ENCODE data around the gene LTBP1.
"Not testable (repeated sequence)": the region's sequence is repeated elsewhere in the genome, so short reads cannot be mapped to it uniquely, and the experiment has no call there.

Gene LTBP1

GRCh38 chr2:33366473-33366872 lies 419.7 kb downstream of the LTBP1 start:
- no peak for DNase-seq

DNA sequence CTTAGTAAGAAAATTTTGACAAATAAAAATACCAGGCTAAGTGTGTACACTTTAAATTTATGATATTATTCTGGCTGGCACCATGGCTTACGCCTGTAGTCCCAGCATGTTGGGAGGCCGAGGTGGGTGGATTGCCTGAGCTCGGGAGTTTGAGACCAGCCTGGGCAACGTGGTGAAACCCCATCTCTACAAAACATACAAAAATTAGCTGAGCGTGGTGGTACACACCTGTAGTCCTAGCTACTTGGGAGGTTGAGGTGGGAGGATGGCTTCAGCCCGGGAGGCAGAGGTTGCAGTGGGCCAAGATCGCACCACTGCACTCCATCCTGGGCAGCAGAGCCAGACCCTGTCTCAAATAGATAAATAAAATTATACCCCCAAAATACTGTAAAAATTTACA lies 421.8 kb downstream of the LTBP1 start:
- DNase-seq: not testable (repeated sequence)

- no peak for DNase-seq
Measured at GRCh38 chr2:33369191-33369590, 422.4 kb downstream of the LTBP1 start.

DNA sequence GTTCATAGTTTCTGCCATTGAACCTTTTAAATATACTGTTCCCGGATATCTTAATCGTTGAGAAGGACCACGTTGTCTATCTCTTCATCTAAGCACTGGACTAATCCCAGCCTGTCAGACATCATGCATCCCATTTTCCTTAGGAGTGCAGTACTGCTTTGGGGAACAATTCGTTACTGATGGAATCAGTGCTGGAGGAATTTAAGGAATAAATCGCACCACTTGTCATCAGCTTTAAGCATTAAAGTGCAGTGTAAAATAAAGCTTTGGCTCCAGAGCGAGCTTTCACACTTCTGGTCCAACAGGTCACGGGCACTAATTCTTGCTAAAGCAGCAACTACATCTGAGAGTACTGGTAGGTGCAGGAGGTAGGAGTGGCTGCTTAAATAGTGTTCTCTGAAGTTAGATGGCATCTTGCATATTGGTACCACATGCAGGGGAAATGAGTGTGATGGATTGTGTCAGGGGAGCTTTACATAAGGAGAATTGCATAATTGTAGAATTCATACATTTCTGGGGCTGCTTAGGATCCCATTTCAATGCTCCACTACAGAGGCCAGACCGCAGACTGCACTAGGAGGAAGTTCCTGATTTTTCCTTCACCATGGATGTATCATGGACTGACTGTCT lies 424.0 kb downstream of the LTBP1 start:
- no peak for DNase-seq

DNA sequence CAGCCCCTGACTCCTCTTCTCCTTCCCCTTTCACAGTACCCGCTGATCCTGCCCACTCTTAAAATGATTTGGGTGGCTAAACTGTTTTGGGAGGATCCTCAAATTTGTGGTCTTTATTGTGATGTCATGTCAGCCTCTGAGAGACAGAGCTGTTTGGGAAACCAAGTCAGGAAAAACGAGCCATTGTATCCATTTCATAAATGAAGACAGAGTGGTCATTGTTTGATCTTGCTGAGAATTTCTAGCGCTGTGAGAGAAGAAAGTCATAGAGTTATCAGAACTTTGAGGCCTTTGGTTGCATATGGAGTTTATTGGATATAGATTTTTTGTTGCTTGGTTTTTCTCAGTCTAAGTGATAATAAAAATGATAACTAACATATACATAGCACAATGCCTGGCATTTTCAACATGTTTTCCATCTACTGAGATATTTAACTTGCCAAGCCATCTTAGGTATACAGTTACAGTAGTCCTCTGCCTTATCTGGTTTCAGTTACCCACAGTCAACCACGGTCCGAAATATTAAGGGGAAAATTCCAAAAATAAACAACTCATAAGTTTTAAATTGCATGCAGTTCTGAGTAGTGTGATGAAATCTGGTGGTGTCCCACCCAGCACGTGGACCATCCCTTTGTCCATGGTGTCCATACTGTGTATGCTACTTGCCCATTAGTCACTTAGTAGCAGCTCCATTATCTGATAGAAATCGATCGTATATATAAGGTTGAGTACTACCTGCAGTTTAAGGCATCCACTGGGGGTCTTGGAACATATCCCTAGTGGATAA lies 424.7 kb downstream of the LTBP1 start:
- no peak for DNase-seq

GRCh38 chr2:33372940-33373553 lies 426.3 kb downstream of the LTBP1 start:
- DNase-seq: peak; percentile 56

GRCh38 chr2:33373986-33374385 lies 427.2 kb downstream of the LTBP1 start:
- no peak for DNase-seq

- no peak for DNase-seq
Measured at GRCh38 chr2:33375054-33375453, 428.3 kb downstream of the LTBP1 start.

DNA sequence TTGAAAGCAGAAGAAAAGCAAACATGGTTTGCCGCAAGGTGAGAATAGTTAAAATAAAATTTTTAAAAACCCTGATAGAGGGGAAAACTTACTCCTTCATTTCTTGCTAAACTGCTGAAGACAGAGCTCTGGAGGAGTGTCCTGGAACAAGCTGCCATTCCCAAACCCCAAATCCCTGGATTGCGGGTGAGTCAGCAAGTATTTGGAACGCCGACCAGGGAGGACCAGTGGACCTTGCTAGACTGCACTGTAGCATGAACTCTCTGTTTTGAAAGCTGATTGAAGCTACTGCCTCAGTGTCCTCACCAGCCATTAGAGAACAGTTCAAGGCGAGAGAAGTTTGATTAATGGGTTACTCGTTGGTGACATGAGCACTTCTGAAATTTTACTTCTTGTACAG lies 430.3 kb downstream of the LTBP1 start:
- no peak for DNase-seq

- no peak for DNase-seq
Measured at GRCh38 chr2:33378556-33379210, 431.9 kb downstream of the LTBP1 start.

DNA sequence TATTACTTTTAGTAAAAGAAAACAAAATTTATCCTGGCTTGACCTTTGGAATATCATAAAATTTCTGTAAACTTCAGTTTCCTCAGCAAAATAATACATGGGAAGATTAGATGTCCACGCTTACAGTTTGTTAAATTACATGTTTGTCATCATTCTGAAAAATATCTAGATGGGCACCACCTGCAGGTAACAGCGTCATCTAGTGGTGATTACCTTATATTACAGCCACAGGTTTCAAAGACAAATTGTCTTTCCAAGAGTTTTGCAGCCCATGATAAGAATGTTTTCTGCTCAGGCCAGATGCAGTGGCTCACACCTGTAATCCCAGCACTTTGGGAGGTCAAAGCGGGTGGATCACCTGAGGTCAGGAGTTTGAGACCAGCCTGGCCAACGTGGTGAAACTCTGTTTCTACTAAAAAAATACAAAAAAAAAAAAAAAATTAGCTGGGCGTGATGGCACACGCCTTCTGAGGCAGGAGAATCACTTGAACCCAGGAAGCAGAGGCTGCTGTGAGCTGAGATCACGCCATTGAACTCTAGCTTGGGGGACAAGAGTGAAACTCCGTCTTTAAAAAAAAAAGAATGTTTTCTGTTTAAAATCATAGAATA lies 433.4 kb downstream of the LTBP1 start:
- DNase-seq: no peak

DNA sequence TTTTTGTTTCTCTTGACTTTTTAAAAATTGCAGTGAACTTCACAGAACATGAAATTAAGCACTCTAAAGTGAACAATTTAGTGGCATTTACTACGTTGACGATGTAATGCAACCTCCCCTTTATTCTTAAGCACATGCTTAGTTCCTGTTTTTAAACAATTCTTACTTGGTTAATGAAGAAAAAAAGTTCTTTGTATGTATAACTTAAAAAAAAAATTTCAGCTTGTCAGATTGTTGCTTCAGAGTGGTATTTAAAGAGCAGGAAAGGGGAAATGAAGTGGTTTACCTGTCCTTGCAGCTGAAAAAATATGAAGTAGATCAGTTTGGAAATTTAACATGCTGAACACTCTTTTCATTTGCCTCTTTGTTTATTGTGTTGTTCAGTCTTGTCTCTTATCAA lies 434.0 kb downstream of the LTBP1 start:
- DNase-seq: no peak

- DNase-seq: no peak
Measured at GRCh38 chr2:33381301-33381858, 434.6 kb downstream of the LTBP1 start.

DNA sequence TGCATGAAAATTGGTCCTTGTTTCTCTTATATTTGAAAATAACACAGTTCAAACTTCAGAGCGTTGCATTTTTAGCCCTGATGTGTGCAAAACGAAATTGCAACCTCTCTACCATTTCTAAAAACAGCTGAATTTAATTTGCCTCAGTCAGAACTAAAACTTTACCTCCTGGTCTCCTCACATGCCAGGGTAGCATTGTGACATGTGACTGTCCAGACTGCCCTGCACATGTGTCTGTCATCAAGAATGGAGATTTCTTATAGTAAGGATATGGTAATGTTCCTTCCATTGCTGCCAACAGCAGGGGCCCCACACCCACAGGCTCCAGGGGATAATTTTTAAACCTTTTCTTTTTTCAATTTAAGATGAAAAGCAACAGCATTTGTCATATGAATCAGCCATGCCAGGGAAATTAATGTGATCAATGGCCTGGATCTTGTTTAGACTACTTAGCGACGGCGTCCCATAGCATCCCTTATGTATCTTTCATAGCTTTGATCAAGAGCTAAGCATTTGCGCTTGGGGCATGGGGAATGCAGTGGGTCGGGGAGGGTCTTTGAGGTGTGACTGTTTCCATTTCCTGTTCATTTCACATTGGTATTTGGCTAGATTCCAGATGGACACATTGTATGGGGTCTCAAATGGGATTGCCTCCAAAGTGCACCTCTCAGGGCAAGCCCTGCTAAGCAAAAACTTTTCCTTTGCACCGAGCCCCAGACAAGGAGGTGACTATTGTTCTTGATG lies 437.3 kb downstream of the LTBP1 start:
- no peak for DNase-seq

GRCh38 chr2:33384599-33384961 lies 437.8 kb downstream of the LTBP1 start:
- no peak for DNase-seq

GRCh38 chr2:33388996-33389395 lies 442.2 kb downstream of the LTBP1 start:
- DNase-seq: no peak

DNA sequence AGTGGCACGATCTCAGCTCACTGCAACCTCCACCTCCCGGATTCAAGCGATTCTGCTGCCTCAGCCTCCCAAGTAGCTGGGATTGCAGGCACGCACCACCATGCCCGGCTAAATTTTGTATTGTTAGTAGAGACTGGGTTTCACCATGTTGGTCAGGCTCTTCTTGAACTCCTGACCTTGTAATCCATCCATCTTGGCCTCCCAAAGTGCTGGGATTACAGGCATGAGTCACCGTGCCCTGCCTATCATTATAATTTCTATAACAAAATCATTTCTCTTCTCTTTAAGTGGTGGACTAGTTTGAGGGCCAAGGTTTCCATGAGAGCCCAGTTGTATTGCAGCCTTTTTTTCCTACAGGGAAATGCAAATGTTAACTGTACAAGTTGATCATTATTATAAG lies 442.9 kb downstream of the LTBP1 start:
- not testable (repeated sequence) for DNase-seq

DNA sequence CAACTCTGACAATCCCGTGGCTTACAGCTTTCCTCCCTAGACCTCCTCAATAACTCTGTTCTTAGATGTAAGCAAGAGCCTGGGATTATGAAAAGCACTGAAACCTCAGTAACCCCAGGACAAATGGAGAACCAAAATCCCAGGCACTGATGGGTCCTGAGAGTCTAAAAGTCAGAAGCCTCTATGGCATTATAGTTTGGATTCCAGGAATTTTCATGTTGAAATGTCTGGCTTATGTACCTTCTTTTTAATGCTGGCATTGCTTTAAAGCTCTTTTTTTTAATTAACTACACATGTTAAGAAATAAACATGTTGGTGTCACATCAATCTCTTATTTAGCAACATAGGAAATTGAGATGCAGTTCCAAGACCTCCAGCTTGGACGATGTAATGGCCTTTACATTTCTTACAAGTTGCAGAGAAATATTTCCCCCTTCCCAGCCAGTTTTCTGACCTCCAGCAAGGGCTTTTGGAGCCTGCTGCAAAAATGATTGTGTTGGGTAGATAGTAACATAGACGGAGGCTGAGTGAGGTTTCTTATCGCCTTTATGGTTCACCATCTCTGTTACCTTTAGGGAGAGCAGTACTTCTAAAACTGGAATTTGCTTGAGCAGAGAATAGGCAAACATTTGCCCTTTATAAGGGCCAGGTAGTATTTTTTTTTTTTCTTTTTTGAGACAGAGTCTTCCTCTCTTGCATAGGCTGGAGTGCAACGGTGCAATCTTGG lies 444.9 kb downstream of the LTBP1 start:
- DNase-seq: no peak

DNA sequence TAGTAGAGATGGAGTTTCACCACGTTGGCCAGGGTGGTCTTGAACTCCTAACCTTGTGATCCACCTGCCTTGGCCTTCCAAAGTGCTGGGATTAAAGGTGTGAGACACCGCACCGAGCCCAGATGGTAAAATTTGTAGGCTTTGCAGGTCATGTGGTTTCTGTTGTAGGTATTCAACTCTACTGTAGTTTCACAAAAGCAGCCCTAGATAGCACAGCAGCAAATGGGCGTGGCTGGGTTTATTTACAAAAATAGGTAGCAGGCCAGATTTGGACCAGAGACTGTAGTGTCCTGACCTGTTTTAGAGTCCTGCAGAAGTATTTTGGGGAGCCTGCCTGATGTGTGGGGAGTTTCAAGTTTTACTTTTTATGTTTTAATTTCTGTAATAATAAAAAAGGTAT lies 445.6 kb downstream of the LTBP1 start:
- no peak for DNase-seq

GRCh38 chr2:33395034-33395433 lies 448.3 kb downstream of the LTBP1 start:
- no peak for DNase-seq

DNA sequence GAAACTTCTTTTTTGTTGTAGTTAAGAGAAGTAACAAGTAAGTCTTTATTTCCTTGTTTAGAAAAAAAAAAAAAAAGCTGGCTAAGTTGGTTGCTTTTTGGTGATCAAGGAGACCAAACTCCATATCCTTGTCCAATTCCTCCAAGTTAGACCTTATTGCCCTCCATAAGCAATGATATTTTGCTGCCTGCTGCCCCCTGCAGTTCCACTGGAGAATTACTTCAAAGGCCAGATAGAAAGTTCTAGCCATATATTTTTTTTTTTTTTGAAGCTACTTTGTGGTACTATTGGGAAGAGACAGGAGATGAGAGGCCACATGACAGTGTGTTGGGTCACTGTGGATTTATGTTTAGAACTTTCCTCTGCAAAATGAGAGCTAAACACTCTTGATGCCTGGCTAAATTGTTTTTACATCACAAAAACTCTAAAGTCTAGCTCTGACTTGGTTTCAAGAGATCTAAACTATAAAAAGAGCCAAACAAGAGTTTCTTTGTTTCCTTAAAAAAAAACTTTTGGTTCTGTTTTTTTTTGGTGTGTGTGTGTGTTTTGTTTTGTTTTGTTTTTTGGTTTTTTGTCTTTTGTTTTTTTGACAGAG lies 449.0 kb downstream of the LTBP1 start:
- DNase-seq: peak; percentile 48

Data from CD4-positive, alpha-beta T cell treated with Interleukin-17A for 1 hour (primary cell).